Measurements from ENCODE around the gene LHFPL6.

DNA sequence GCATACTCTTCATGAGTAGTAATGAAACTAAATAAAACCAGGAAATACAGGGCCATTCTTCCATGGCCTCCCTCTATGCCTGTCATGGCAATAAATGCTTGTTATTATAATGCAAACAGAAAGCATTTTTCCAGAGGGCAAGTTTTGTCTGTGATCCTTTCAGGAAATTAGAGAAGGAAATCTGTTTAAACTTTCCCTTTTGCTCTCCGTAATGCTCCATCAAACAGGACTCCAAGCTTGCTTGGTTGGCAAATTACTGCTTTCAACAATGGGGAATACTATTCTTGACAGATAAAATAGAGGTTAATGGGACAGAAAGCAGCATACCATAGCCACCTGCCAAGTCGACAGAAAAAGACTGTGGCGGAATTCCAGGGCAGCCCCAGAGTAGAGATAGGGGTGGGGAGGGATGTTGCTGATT, 252.5 kb downstream of the LHFPL6 start:
- TF ChIP-seq POLR2AphosphoS5 (IDR thresholded peaks at IDR 0.05; ENCODE audit: low read depth, low read length) = no peak
- TF ChIP-seq SIN3A (IDR thresholded peaks at IDR 0.05; ENCODE audit: borderline replicate concordance, insufficient read depth, low read length) = no peak
- TF ChIP-seq, protein P1, sequence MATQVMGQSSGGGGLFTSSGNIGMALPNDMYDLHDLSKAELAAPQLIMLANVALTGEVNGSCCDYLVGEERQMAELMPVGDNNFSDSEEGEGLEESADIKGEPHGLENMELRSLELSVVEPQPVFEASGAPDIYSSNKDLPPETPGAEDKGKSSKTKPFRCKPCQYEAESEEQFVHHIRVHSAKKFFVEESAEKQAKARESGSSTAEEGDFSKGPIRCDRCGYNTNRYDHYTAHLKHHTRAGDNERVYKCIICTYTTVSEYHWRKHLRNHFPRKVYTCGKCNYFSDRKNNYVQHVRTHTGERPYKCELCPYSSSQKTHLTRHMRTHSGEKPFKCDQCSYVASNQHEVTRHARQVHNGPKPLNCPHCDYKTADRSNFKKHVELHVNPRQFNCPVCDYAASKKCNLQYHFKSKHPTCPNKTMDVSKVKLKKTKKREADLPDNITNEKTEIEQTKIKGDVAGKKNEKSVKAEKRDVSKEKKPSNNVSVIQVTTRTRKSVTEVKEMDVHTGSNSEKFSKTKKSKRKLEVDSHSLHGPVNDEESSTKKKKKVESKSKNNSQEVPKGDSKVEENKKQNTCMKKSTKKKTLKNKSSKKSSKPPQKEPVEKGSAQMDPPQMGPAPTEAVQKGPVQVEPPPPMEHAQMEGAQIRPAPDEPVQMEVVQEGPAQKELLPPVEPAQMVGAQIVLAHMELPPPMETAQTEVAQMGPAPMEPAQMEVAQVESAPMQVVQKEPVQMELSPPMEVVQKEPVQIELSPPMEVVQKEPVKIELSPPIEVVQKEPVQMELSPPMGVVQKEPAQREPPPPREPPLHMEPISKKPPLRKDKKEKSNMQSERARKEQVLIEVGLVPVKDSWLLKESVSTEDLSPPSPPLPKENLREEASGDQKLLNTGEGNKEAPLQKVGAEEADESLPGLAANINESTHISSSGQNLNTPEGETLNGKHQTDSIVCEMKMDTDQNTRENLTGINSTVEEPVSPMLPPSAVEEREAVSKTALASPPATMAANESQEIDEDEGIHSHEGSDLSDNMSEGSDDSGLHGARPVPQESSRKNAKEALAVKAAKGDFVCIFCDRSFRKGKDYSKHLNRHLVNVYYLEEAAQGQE (IDR thresholded peaks at IDR 0.05; ENCODE audit: insufficient read depth in 1 of 2, low read depth in 2 of 2, low read length in 2 of 2) = no peak
- TF ChIP-seq TAF1 (IDR thresholded peaks at IDR 0.05; ENCODE audit: borderline replicate concordance, insufficient read depth, low read length) = no peak
- TF ChIP-seq FOXP2 (optimal IDR thresholded peaks at IDR 0.05; ENCODE audit: borderline replicate concordance, extremely low read depth, extremely low read length, insufficient read depth) = no peak
